Cardiac septum (tissue), 1 donor: ENCODE measurements around the gene MMAB. TPM values are rescaled to one million over a fixed set of nuclear protein-coding genes. Genes with fewer than 3 reads are reported as not detected.

ENCODE experiments used
- DNase-seq: peaks from one replicate; pipeline ENCODE4 v3.0.0-alpha.2; 2020; ENCODE audit warnings: low spot score
- intact Hi-C: fragments of 100-400 bp; cut with DNase I; formaldehyde crosslinking; loops from one replicate; pipeline ENCODE4 v1.14.0; 2022
- total RNA-seq: library from RNA; stranded (reverse); fragmentation: NEBNext Ultra II Directional; extraction: Animal tissue kit (Norgen Biotek cat#: 25700); gene quantifications from one replicate; pipeline ENCODE4 v1.2.1, GENCODE V29; 2021
- donor health status: DM: no; HTN: no; CAD: no.

The MMAB gene
- total RNA-seq, 1 donor from 2014 or later = 41.3 TPM

DNA sequence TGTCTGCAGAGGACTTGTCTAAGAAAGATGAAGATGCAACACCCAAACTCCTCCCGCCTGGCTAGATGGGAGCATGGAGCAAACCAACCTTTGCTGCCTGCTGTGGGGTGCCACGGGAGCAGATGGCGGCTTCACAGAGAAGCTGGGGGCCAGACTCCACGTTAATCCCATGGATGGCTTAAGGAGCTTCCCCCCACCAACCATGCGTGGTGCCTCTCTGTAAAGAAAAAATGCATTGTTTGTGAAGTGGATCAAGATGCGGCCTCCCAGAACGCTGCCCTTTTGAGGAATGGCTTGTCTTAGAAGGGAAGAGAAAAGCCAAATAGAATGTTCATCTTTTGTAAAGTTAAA, 15.9 kb upstream of the MMAB start:
- intact Hi-C loops = no loop called here

DNA sequence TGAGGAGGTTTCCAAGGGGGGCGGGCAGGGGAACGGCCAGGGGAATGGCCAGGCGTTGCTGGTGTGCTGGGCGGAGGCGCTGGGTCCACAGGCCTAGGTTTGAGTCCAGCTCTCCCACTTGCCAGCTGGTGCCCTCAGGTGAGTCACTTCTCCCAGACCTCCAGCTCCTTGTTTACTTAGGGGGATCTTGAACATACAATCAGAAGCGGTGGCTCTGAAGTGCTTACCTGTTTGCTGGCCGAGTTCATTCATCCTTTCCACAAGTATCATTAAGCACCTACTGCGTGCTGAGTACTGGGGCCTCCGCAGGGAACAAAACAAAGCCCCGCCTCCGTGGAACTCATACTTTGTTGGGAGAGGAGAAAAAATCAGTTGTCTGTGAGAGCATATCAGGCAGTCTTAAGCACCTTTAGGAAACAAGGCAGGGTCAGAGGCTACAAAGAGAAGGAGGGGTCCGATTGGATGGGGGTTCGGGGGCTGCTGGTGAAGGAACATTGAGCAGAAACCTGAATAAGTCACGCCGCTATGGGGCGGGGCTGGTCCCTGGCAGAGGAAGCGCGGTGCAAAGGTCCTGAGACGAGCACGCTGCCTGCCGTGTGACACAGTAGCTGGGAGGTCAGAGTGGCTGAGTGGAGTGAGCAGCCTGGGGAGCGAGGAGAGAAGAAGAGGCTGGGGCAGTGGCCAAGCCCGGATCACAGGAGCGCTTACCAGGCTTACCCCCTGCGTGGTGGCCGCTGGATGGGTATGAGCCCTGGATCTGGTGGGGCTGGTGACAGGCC, 15.3 kb upstream of the MMAB start:
- intact Hi-C loops = no loop called here
- DNase-seq = no peak

More for the DNA sequence above, 15.9 kb upstream of the MMAB start:
- DNase-seq = no peak

- intact Hi-C loops = no loop called here
- DNase-seq = no peak
Measured at GRCh38 chr12:109587921-109588320, 14.6 kb upstream of the MMAB start.

GRCh38 chr12:109586385-109587296, 13.3 kb upstream of the MMAB start:
- intact Hi-C loops = no loop called here
- no peak for DNase-seq

GRCh38 chr12:109583733-109584132, 10.4 kb upstream of the MMAB start:
- intact Hi-C loops = no loop called here
- DNase-seq = no peak

- intact Hi-C loops = no loop called here
- DNase-seq = no peak
Measured at GRCh38 chr12:109582636-109583035, 9.3 kb upstream of the MMAB start.

GRCh38 chr12:109581856-109582255, 8.6 kb upstream of the MMAB start:
- no peak for DNase-seq
- intact Hi-C loops = no loop called here

GRCh38 chr12:109581334-109581691, 8.0 kb upstream of the MMAB start:
- intact Hi-C loops = no loop called here
- DNase-seq = no peak

DNA sequence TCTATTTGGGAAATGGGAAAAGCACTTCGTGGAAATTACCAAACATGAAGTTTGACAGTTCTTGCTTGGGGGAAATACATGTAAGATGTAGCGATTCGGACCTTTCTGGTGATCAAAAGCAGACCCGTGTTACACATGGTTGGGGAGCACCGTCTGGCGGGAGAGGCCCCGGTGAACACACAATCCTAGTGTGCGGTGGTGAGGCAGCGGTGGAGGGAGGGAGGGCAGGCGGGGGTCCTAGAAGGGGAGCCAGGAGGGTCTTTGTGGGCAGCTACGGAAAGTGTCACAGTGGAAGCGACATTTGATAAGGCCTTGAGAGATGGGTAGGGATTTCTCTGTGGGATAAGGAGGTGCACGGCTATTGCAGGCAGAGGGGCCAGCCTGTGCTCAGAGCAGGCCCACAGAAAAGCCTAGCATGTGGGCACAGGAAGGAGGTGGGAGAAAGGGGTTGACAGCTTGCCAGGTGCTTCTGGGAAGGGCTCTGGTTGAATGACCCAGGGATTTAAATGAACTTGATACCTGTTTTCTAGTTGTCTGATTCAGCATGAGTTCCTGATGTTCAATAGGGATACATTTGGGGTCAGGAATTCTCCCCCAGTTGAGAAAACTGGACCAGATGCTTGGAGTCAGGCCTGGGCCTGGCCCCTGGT, 7.5 kb upstream of the MMAB start:
- DNase-seq = no peak
- intact Hi-C loops = no loop called here

DNA sequence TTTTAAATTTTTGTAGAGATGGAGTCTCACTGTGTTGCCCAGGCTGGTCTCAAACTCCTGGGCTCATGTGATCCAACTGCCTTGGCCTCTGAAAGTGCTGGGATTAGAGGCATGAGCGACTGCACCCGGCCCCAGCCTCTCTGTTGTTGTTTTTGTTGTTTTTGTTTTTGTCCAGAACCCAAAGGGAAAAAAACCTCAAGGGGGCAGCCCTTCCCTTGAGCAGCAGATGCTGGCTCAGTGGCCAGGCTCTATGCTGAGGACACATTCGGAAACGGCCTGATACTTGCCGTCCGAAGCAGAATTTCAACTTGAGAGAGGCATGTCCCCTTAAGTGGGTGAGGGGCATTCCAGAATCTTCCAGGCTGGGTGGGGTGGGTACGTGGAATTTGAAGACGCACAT, 7.0 kb upstream of the MMAB start:
- DNase-seq = no peak
- intact Hi-C loops = no loop called here

DNA sequence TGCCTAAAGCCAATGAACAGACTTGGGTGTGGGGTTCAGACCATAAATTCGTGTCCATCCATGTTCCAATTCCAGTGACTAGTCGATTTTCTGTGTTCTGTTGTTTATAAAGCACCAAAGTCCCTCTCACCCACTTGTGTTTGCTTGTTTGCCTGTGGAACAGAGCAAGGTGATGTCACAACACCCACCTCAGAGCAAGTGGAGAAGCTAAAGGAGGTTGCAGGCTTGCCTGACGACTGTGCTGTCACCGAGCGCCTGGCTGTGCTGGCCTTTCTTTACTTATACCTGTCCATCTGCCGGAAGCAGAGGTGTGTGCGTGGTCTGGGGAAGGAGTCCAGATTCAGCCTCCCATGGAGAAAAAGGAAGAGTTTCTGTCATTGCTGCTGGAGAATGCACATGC, 6.3 kb upstream of the MMAB start:
- DNase-seq = no peak
- intact Hi-C loops = no loop called here

DNA sequence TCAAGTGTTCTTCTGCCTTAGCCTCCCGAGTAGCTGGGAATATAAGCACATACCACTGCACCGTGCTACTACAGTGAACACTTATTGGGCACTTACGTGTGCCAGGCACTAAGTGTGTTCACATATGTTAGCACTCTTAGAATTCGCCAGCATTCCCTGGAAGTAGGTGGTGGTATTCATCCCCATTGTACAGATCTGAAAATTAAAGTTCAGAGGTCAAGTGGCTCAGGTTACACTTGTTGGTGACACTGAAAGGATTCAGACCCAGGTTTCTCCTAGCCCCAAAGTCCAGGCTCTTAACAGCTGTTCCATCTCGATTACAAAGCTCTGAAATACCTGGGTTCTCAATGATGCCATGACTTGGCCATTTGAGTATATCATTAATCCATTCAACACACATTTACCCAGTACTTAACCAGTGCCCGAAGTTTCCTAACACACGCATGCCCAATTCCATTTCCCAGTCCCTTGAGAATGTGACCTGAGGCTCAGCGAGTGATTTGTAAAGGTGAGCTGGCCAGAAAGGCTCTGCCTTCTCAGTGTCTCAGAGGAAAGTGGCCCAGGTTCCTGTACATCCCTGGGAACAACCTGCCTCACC, 5.1 kb upstream of the MMAB start:
- intact Hi-C loops = no loop called here
- no peak for DNase-seq

- intact Hi-C loops = no loop called here
Measured at GRCh38 chr12:109577311-109577710, 4.0 kb upstream of the MMAB start.

GRCh38 chr12:109575683-109576082, 2.4 kb upstream of the MMAB start:
- intact Hi-C loops = no loop called here
- no peak for DNase-seq

More at GRCh38 chr12:109577311-109577710, 4.0 kb upstream of the MMAB start:
- no peak for DNase-seq

DNA sequence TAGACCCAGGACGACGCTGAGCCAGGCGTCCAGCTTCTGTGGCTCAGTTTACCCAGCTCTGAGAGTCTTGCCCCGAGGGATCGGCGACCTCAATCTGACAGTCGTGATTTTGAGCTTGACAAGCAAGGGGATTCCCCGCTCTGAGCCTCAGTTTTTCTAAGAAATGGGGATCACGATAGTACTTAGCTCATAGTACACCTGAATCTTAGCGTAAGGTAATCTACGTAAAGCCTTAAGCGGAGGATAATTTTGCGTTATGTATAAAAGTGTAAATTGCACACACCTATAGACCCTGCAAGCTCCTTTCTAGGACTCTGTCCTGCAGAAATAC, 575 bp upstream of the MMAB start:
- intact Hi-C loops = loop anchor here (5.0 kb wide), 1 partner anchor 147 kb away; no protein-coding TSS in a partner anchor
- no peak for DNase-seq

- DNase-seq = no peak
- intact Hi-C loops = loop anchor here (5.0 kb wide), 1 partner anchor 145 kb away; no protein-coding TSS in a partner anchor
Measured at GRCh38 chr12:109572506-109572845, 828 bp downstream of the MMAB start.

DNA sequence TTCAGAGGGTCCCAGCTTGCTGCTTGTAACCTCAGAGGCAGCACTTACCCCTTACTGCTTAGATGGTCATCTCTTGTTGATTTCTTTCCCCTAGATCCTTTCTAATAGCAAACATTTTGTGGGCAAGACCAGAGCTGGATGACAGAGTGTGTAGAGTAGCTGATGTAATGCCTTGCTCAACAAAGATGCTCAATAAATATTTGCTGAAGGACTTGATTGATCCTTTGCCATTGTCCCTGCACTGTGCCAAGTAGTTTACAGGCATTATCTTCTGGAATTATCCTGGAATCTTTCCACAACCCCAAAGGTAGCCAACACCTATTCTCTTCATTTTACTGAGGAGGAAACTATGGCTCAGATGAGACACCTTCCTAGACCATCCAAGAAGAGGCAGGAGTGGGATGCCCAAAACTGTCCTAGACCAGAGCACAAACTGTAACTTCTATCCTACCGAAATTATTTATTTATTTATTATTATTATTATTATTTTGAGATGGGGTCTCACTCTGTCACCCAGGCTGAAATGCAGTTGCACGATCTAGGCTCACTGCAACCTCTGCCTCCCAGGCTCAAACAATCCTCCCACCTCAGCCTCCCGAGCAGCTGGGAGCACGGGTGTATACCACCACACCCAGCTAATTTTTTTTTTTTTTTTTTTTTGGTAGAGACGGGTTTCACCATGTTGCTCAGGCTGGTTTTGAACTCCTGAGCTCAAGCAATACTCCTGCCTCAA, 1.4 kb downstream of the MMAB start:
- intact Hi-C loops = loop anchor here (5.0 kb wide), 1 partner anchor 145 kb away; no protein-coding TSS in a partner anchor
- no peak for DNase-seq

- DNase-seq = no peak
- intact Hi-C loops = no loop called here
Measured at GRCh38 chr12:109568486-109568885, 4.8 kb downstream of the MMAB start.

DNA sequence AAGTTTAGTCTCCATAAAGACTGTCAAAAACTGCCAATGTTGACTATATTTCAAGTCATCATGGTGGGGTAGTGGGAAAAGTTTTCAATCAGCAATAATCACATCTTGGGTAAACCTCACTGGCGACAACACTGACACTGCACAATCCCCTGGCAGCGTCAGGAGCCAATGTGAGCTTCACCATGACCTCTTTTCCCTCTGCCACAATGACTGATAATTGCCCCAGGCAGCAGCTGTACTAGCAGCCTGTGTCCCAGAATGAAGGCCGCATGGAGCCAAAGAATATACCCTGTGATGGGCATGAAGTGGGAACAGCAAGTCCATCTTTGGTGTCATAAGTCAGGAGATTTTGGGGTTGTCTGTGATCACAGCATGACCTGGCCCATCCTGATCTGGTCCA, 5.3 kb downstream of the MMAB start:
- DNase-seq = no peak
- intact Hi-C loops = no loop called here

- intact Hi-C loops = no loop called here
Measured at GRCh38 chr12:109567296-109567695, 6.0 kb downstream of the MMAB start.

More at GRCh38 chr12:109567296-109567695, 6.0 kb downstream of the MMAB start:
- no peak for DNase-seq
